KOPT-K1 (cell line): ENCODE data around the gene PDZD4.

ENCODE experiments used
- H3K27ac ChIP-seq: fragments of 200-600 bp; sonication (generic); 2 replicates; pipeline ENCODE4 v1.5.1; 2016; ENCODE audit warnings: antibody characterized with exemption, mild to moderate bottlenecking, low read depth, low read length; ENCODE audit not compliant: poor library complexity, severe bottlenecking
- H3K36me3 ChIP-seq: fragments of 200-600 bp; sonication (generic); 2 replicates; pipeline ENCODE4 v1.5.1; 2017; ENCODE audit warnings: antibody characterized with exemption, mild to moderate bottlenecking, low read length, moderate library complexity; ENCODE audit not compliant: insufficient read depth
- H3K9me3 ChIP-seq: fragments of 200-600 bp; sonication (generic); 2 replicates; pipeline ENCODE4 v1.5.1; 2017; ENCODE audit warnings: antibody characterized with exemption, low read length, mild to moderate bottlenecking; ENCODE audit not compliant: insufficient read depth, poor library complexity, severe bottlenecking

The PDZD4 gene

GRCh38 chrX:153861733-153862310 is 31.5 kb upstream of the PDZD4 start:
- H3K27ac ChIP-seq = no peak overlapping the region
- no peaks in the 10 kb centered on the region for H3K9me3 ChIP-seq
- no peaks in the 10 kb centered on the region for H3K36me3 ChIP-seq

GRCh38 chrX:153861151-153861550 is 30.8 kb upstream of the PDZD4 start:
- Histone ChIP-seq H3K36me3 (no peaks in the 10 kb centered on the region), H3K9me3 (no peaks in the 10 kb centered on the region), H3K27ac (no peak overlapping the region)

- no peaks in the 10 kb centered on the region for H3K9me3 ChIP-seq
- no peaks in the 10 kb centered on the region for H3K36me3 ChIP-seq
- no peak overlapping the region for H3K27ac ChIP-seq
Measured at GRCh38 chrX:153857348-153857903, 27.1 kb upstream of the PDZD4 start.

GRCh38 chrX:153854702-153855101 is 24.4 kb upstream of the PDZD4 start:
- Histone ChIP-seq H3K36me3 (no peaks in the 10 kb centered on the region), H3K9me3 (no peaks in the 10 kb centered on the region), H3K27ac (no peak overlapping the region)

- Histone ChIP-seq H3K36me3 (no peaks in the 10 kb centered on the region), H3K27ac (no peak overlapping the region), H3K9me3 (no peaks in the 10 kb centered on the region)
Measured at GRCh38 chrX:153853902-153854267, 23.5 kb upstream of the PDZD4 start.

- no peaks in the 10 kb centered on the region for H3K36me3 ChIP-seq
- no peaks in the 10 kb centered on the region for H3K9me3 ChIP-seq
- no peak overlapping the region for H3K27ac ChIP-seq
Measured at GRCh38 chrX:153853180-153853901, 23.0 kb upstream of the PDZD4 start.

GRCh38 chrX:153851981-153852380 is 21.6 kb upstream of the PDZD4 start:
- H3K27ac ChIP-seq = no peak overlapping the region
- no peaks in the 10 kb centered on the region for H3K9me3 ChIP-seq
- H3K36me3 ChIP-seq = no peaks in the 10 kb centered on the region

GRCh38 chrX:153848325-153848724 is 18.0 kb upstream of the PDZD4 start:
- Histone ChIP-seq H3K9me3 (no peaks in the 10 kb centered on the region), H3K27ac (no peak overlapping the region)

GRCh38 chrX:153845842-153846241 is 15.5 kb upstream of the PDZD4 start:
- Histone ChIP-seq H3K9me3 (no peaks in the 10 kb centered on the region), H3K27ac (no peak overlapping the region), H3K36me3 (no peaks in the 10 kb centered on the region)

More at GRCh38 chrX:153848325-153848724, 18.0 kb upstream of the PDZD4 start:
- no peaks in the 10 kb centered on the region for H3K36me3 ChIP-seq

- Histone ChIP-seq H3K36me3 (no peaks in the 10 kb centered on the region), H3K9me3 (no peaks in the 10 kb centered on the region), H3K27ac (no peak overlapping the region)
Measured at GRCh38 chrX:153845195-153845594, 14.9 kb upstream of the PDZD4 start.

GRCh38 chrX:153844509-153845082 is 14.3 kb upstream of the PDZD4 start:
- H3K9me3 ChIP-seq = no peaks in the 10 kb centered on the region
- no peak overlapping the region for H3K27ac ChIP-seq
- no peaks in the 10 kb centered on the region for H3K36me3 ChIP-seq

- no peaks in the 10 kb centered on the region for H3K36me3 ChIP-seq
- H3K27ac ChIP-seq = no peak overlapping the region
- H3K9me3 ChIP-seq = no peaks in the 10 kb centered on the region
Measured at GRCh38 chrX:153836921-153837320, 6.6 kb upstream of the PDZD4 start.

GRCh38 chrX:153832728-153833127 is 2.4 kb upstream of the PDZD4 start:
- Histone ChIP-seq H3K36me3 (no peaks in the 10 kb centered on the region), H3K9me3 (no peaks in the 10 kb centered on the region), H3K27ac (no peak overlapping the region)

- Histone ChIP-seq H3K27ac (no peak overlapping the region), H3K36me3 (no peaks in the 10 kb centered on the region), H3K9me3 (no peaks in the 10 kb centered on the region)
Measured at GRCh38 chrX:153831429-153832150, 1.2 kb upstream of the PDZD4 start.
